ENCODE results near the gene CPED1.
A peak's percentile ranks its signal among the peaks of the same experiment; 100 is the strongest.

Gene CPED1

DNA sequence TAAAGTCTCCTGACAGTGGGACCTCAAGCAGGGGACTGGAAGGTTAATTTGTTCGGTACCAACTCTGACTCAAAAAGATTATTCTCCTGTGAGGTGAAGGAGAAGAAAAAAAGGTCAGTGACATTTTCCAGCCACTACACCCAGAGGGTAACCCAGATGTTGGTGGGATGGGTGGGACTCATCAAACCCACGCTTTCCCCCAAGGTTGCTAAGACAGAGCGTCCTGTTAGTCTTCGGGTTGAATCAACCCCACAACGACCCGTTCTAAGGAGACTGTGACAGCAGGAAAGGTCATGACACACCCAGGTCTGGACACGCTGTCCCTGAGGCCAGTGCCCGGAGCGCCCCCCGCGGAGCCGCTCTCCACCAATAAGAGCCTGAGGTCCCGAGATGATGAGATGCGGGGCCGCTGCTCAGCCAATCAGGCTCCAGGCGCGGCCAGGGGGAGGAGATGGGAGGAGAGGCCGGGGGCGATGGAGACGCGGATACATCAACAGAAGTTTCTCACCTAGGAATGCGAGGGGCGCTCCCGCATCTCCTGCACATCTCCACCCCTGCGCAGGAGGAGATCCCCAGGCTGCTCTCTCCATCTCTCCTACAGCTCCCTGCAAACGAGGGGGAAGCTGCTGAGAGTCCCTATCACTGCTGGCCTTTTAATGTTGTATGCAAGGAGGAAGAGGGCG is 340.1 kb downstream of the CPED1 start, which contains the start of gene WNT16:
Gene WNT16, plus strand, starts transcription at position 493 of the 683 bp plus-strand sequence. CDS start 293 bp downstream, outside the sequence.
- no peak for DNase-seq (ENCODE audit: low read depth, low spot score)
- TF ChIP-seq, protein P1, sequence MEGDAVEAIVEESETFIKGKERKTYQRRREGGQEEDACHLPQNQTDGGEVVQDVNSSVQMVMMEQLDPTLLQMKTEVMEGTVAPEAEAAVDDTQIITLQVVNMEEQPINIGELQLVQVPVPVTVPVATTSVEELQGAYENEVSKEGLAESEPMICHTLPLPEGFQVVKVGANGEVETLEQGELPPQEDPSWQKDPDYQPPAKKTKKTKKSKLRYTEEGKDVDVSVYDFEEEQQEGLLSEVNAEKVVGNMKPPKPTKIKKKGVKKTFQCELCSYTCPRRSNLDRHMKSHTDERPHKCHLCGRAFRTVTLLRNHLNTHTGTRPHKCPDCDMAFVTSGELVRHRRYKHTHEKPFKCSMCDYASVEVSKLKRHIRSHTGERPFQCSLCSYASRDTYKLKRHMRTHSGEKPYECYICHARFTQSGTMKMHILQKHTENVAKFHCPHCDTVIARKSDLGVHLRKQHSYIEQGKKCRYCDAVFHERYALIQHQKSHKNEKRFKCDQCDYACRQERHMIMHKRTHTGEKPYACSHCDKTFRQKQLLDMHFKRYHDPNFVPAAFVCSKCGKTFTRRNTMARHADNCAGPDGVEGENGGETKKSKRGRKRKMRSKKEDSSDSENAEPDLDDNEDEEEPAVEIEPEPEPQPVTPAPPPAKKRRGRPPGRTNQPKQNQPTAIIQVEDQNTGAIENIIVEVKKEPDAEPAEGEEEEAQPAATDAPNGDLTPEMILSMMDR (IDR thresholded peaks at IDR 0.05; ENCODE audit: low read depth, low read length) = no peak
- peak within 1 kb of the TSS; percentile 55 for H3K4me3 ChIP-seq (ENCODE audit: low read depth, low read length)
- in situ Hi-C loops (cut with HindIII; ENCODE audit: low sequenced_read_pairs) = no loop called here

DNA sequence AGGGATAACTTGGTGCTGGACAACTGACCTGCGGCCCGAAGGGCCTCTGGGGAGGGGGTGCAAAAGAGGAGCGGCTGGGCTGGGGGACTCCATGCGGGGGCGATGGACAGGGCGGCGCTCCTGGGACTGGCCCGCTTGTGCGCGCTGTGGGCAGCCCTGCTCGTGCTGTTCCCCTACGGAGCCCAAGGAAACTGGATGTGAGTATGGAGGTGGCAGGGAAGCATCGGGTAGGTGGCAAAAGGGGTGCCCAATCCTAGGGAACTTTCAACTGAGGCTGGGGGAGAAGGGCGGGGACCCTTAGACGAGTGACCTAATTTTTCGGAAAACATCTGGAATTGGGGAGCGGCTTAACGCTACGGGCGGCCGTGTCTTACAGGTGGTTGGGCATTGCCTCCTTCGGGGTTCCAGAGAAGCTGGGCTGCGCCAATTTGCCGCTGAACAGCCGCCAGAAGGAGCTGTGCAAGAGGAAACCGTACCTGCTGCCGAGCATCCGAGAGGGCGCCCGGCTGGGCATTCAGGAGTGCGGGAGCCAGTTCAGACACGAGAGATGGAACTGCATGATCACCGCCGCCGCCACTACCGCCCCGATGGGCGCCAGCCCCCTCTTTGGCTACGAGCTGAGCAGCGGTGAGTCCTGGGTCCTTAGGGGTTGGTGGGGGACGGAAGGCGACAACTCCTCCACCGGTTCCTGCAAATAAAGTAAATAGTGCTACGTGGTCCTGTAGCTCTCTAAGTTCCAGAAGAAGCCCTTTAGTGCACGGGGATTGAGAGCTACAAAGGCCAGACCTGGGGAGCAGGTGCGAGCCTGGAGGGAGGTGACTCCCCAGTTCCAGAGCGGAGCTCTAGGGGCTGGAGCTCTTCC is 340.9 kb downstream of the CPED1 start:
- H3K4me3 ChIP-seq (ENCODE audit: low read depth, low read length) = peak overlapping the region; percentile 55
- in situ Hi-C loops (cut with HindIII; ENCODE audit: low sequenced_read_pairs) = no loop called here
- DNase-seq (ENCODE audit: low read depth, low spot score) = peak; percentile 32
- TF ChIP-seq, protein P1 (IDR thresholded peaks at IDR 0.05; ENCODE audit: low read depth, low read length) = peak; percentile 26

DNA sequence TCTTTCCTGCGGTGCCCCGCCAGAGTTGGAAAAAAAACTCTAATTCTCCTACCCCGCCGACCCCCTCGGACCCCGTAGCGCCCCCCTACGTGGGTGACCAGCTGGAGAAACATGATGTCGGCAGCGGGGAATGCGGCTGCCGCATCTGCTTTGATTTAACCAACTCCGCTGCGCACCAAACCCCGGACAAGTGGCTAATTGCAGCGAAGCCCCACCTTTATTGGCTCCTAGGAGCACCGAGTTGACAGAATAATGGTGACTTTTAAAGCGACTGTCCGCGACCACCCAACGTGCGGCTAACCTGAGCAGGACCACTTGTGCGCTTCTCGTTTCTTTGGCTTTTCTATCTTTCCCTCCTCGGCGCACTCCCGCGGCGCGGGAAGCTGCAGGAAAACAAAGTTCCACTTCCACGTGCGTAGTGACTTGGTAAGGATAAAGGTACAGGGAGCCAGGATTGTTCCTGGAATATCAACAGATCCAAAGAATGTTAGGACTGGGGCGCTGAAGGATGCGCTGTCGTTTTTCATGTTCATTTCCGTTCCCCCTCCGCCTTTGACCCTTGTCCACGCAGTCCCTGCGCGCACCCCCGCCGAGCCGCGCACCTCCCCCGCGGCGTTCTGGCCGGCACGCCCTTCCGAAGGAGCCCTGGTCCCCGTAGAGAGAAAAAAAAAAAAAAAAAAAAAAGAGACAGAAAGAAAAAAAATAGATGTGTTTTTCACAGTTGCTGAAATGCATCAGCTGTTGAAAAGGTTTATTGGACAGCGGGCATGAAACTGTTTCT is 341.7 kb downstream of the CPED1 start:
- TF ChIP-seq, protein P1 (IDR thresholded peaks at IDR 0.05; ENCODE audit: low read depth, low read length) = no peak
- peak; percentile 53 for DNase-seq (ENCODE audit: low read depth, low spot score)
- peak overlapping the region; percentile 55 for H3K4me3 ChIP-seq (ENCODE audit: low read depth, low read length)
- in situ Hi-C loops (cut with HindIII; ENCODE audit: low sequenced_read_pairs) = no loop called here

DNA sequence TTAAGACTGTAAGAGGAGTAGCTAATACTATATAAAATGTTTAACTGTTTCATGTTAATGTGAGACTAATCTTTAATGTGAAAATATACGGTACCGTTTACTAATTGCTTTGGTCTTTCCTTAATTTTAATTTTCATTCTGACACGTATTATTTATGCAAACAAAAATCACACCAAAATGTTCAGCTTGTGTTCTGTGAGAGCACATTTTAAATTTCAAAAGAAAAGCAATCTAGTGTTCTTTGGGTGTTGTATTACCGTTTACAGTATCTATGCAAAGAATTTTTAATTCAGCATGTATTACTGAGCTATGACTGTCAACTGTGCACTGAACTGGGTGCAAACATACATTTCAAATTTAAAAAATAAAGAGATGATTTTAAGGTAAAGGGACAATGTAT is 342.5 kb downstream of the CPED1 start:
- TF ChIP-seq, protein P1 (IDR thresholded peaks at IDR 0.05; ENCODE audit: low read depth, low read length) = no peak
- H3K4me3 ChIP-seq (ENCODE audit: low read depth, low read length) = no peak overlapping the region
- no peak for DNase-seq (ENCODE audit: low read depth, low spot score)
- in situ Hi-C loops (cut with HindIII; ENCODE audit: low sequenced_read_pairs) = no loop called here

DNA sequence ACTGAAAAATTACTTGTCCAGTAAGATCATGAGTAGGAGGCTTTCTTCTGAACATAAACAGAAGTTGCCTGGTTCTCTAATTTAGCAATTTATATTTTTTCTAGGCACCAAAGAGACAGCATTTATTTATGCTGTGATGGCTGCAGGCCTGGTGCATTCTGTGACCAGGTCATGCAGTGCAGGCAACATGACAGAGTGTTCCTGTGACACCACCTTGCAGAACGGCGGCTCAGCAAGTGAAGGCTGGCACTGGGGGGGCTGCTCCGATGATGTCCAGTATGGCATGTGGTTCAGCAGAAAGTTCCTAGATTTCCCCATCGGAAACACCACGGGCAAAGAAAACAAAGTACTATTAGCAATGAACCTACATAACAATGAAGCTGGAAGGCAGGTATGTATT is 343.1 kb downstream of the CPED1 start:
- no peak overlapping the region for H3K4me3 ChIP-seq (ENCODE audit: low read depth, low read length)
- no peak for DNase-seq (ENCODE audit: low read depth, low spot score)
- TF ChIP-seq, protein P1 (IDR thresholded peaks at IDR 0.05; ENCODE audit: low read depth, low read length) = no peak
- in situ Hi-C loops (cut with HindIII; ENCODE audit: low sequenced_read_pairs) = no loop called here

DNA sequence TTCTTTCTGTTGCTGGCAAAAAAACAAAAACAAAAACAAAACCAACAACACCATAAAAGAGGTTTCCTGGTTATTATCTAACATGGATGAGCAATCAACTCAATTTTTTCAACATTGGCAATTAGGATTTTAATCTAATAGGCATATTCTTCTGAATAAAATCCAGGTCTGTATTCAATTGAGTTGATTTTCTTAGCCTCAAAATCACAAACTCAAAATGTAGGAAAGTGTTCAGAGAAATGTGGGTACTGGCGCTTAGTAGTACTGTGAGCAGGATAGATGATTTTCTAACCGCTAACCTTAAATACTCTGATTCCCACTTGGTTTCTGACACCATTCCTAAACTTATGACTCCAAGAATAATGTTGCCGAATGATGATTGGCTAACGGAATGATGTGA is 345.9 kb downstream of the CPED1 start:
- TF ChIP-seq, protein P1 (IDR thresholded peaks at IDR 0.05; ENCODE audit: low read depth, low read length) = no peak
- H3K4me3 ChIP-seq (ENCODE audit: low read depth, low read length) = no peak overlapping the region
- in situ Hi-C loops (cut with HindIII; ENCODE audit: low sequenced_read_pairs) = no loop called here
- DNase-seq (ENCODE audit: low read depth, low spot score) = no peak

All from astrocyte of the spinal cord (primary cell).